ENCODE data around the gene WDR35.
A peak's percentile ranks its signal among the peaks of the same experiment; 100 is the strongest.

Gene WDR35

GRCh38 chr2:19866771-19867170 is 123.1 kb downstream of the WDR35 start:
- no peak overlapping the region for H3K4me3 ChIP-seq (ENCODE audit: low read depth, low read length)
- no peak for DNase-seq (ENCODE audit: low read depth)
- no peak for TF ChIP-seq CTCF (IDR thresholded peaks at IDR 0.05; ENCODE audit: low read depth, low read length, missing control alignments)

GRCh38 chr2:19865151-19865550 is 124.8 kb downstream of the WDR35 start:
- no peak overlapping the region for H3K4me3 ChIP-seq (ENCODE audit: low read depth, low read length)
- no peak for TF ChIP-seq CTCF (IDR thresholded peaks at IDR 0.05; ENCODE audit: low read depth, low read length, missing control alignments)
- no peak for DNase-seq (ENCODE audit: low read depth)

GRCh38 chr2:19864381-19864780 is 125.5 kb downstream of the WDR35 start:
- TF ChIP-seq CTCF (IDR thresholded peaks at IDR 0.05; ENCODE audit: low read depth, low read length, missing control alignments): no peak
- H3K4me3 ChIP-seq (ENCODE audit: low read depth, low read length): no peak overlapping the region
- no peak for DNase-seq (ENCODE audit: low read depth)

GRCh38 chr2:19863303-19864041 is 126.4 kb downstream of the WDR35 start:
- no peak overlapping the region for H3K4me3 ChIP-seq (ENCODE audit: low read depth, low read length)
- DNase-seq (ENCODE audit: low read depth): no peak
- TF ChIP-seq CTCF (IDR thresholded peaks at IDR 0.05; ENCODE audit: low read depth, low read length, missing control alignments): peak; percentile 89

GRCh38 chr2:19861813-19862212 is 128.1 kb downstream of the WDR35 start:
- no peak for DNase-seq (ENCODE audit: low read depth)
- no peak for TF ChIP-seq CTCF (IDR thresholded peaks at IDR 0.05; ENCODE audit: low read depth, low read length, missing control alignments)
- H3K4me3 ChIP-seq (ENCODE audit: low read depth, low read length): no peak overlapping the region
